Subcutaneous preadipocyte (primary cell): ENCODE results near the gene SORBS2. TPM values are rescaled to one million over a fixed set of nuclear protein-coding genes. Genes with fewer than 3 reads are reported as not detected.

Source experiments
- small RNA-seq: library from RNA; depleted of rRNA; stranded (forward); fragments of <200 nt; gene quantifications from one replicate; pipeline ENCODE3, GENCODE V24; 2012
- total RNA-seq: library from RNA; depleted of rRNA; stranded (reverse); fragments of >200 nt; gene quantifications from 2 replicates; pipeline ENCODE4 v1.2.3, GENCODE V29; 2012

SORBS2 gene, protein sequence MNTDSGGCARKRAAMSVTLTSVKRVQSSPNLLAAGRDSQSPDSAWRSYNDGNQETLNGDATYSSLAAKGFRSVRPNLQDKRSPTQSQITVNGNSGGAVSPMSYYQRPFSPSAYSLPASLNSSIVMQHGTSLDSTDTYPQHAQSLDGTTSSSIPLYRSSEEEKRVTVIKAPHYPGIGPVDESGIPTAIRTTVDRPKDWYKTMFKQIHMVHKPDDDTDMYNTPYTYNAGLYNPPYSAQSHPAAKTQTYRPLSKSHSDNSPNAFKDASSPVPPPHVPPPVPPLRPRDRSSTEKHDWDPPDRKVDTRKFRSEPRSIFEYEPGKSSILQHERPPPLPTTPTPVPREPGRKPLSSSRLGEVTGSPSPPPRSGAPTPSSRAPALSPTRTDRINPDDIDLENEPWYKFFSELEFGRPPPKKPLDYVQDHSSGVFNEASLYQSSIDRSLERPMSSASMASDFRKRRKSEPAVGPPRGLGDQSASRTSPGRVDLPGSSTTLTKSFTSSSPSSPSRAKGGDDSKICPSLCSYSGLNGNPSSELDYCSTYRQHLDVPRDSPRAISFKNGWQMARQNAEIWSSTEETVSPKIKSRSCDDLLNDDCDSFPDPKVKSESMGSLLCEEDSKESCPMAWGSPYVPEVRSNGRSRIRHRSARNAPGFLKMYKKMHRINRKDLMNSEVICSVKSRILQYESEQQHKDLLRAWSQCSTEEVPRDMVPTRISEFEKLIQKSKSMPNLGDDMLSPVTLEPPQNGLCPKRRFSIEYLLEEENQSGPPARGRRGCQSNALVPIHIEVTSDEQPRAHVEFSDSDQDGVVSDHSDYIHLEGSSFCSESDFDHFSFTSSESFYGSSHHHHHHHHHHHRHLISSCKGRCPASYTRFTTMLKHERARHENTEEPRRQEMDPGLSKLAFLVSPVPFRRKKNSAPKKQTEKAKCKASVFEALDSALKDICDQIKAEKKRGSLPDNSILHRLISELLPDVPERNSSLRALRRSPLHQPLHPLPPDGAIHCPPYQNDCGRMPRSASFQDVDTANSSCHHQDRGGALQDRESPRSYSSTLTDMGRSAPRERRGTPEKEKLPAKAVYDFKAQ (N-terminal part only)
- total RNA-seq: 3.7 and 6.1 TPM in 2 replicates

GRCh38 chr4:185811509-185812364, at the start of gene SORBS2:
SORBS2 (minus strand) TSS chr4:185812194; CDS start chr4:185690571, 121,623 bp downstream.

Small RNA genes lying within 50 kb of the gene (small RNA-seq; reads per million reads assigned to genes)
- gene RF00019: not detected
